Inflammatory macrophage treated with lipopolysaccharide for 1 hour (primary cell): Measurements from ENCODE around the gene CUL5.
"Not testable (repeated sequence)": the region's sequence is repeated elsewhere in the genome, so short reads cannot be mapped to it uniquely, and the experiment has no call there.

Source experiments
- DNase-seq, 2 donors: peaks; one replicate each; pipeline ENCODE4 v3.0.0-alpha.2; 2020 to 2022

Gene CUL5

GRCh38 chr11:108025387-108026080 lies 16.8 kb downstream of the CUL5 start:
- no peak for DNase-seq

GRCh38 chr11:108027057-108027456 lies 18.4 kb downstream of the CUL5 start:
- no peak for DNase-seq

DNA sequence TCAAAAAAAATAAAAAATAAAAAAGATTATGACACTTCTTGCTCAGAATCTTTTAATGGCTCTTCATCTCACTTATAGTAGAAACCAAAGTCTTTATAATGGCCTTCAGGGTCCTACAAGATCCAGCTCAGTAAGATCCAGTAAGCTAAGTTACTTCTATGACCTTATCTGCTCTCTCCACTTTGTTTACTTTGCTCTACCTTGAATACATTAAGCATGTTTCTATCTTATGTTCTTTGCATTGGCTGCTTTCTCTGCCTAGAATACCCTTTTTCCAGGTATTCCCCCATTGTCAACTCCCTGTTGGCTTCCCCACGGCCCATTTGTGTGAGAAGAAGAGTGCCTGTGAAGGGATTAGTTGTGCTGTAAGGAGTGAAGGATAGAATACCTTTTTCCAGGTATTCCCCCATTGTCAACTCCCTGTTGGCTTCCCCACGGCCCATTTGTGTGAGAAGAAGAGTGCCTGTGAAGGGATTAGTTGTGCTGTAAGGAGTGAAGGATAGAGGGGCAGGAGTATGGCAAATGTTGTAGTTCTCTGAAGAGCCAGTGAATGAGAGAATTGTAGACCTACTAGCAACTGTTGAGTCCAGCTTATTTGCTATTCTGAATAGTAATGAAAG lies 20.2 kb downstream of the CUL5 start:
- DNase-seq: not testable (repeated sequence)

GRCh38 chr11:108031604-108032003 lies 22.9 kb downstream of the CUL5 start:
- DNase-seq: not testable (repeated sequence)

DNA sequence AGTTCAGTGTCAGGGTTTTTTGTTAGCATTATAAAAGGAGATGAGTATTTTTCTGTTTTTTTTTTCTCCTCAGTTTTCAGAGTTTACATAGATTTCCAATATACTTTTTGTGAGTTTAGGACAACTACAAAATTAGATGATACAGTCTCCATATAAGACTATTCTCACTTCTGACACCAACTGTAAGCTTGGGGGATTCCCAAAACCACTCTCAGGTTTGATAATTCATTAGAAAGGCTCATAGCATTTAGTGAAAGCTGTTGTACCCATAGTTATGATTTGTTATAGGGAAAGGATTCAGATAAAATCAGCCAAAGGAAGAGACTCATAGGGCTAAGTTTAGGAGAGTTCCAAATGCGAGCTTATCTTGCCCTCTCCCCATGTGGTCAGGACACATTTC lies 24.1 kb downstream of the CUL5 start:
- no peak for DNase-seq

GRCh38 chr11:108034034-108034433 lies 25.3 kb downstream of the CUL5 start:
- no peak for DNase-seq

DNA sequence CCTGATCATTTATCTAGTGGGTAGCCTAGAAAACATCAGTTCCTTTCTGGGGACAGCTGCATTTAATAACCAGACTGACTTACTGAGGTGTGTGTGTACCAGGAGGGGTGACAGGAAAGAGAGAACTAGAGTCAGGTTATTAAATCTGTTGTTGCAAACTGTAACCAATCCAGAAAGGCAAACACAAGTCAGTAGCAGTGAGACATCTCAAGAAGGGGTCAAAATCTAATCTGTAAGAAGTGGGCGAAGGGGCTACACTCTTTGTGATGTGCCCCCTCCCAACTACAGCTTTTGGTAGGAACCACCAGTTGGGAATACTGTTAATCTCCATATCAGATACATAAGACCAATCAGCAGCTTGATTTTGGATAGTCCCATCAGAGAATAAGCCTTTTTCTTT lies 26.3 kb downstream of the CUL5 start:
- no peak for DNase-seq

DNA sequence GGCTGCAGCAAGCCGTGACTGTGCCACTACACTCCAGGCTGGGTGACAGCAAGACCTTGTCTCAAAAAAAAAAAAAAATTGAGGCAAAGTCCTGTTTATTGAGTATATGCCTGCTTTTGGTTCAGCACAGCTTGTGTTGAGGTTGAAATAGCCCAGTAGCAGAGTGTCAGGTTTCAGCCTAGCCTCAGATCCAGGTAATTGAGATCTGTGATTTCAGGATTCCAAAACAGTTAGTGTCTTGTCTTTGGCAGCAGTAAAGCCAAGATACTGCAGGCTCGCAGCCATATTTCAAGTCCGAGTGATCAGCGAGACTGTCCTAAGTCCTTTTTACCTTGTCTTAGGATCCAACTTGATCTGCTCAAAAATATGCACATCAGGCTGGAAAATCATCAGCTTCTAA lies 27.0 kb downstream of the CUL5 start:
- no peak for DNase-seq

DNA sequence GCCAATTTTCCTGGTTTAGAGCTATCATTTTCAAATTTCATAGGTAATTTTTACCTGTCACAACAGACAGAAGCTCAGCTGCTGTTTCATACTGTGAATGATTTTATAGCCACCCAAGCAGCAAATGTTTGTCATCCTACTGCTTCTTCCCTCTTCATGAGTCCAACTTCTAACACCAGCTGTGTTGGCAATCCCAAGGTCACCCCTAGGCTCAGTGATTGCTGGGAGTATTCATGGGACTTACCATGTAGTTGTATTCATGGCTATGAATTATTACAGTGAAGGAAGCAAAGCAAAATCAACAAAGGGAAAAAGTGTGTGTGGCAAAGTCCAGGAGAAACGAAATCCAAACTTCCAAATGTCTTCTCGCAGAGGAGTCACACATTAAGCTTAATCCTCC lies 28.5 kb downstream of the CUL5 start:
- no peak for DNase-seq

DNA sequence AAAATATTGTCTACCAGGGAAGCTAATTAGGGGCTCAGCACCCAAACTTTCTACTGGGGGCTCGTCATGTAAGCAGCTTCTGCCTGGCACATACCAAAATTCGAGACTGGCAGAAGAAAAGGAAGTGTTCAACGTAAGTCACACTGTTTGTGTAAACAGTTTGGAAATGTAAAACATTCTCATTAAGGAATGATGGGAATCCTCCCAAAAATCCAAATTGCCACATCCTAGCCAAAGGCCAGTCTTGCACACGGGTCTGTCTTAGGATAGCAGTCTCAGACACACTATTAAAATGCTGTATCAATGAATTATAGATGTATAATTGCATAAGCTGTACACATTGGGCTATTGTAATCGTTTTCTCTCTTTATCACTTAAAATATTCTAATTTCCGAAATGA lies 28.9 kb downstream of the CUL5 start:
- no peak for DNase-seq

- no peak for DNase-seq
Measured at GRCh38 chr11:108048269-108048668, 39.6 kb downstream of the CUL5 start.

DNA sequence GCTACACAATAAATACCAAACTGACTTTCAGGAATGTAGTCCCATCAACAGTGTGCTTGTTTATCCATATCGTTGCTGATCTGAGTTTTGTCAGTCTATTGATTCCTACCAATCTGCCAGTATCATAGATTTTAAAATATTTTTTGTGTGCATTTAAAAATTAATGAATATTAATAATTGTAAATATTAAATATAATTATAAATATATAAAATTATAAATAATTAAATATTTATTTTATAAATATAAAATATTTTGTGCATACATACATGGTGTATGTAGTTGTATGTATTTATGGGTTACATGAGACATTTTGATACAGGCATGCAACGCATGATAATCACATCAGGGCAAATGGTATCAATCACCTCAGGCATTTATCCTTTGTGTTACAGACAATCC lies 53.6 kb downstream of the CUL5 start:
- no peak for DNase-seq

DNA sequence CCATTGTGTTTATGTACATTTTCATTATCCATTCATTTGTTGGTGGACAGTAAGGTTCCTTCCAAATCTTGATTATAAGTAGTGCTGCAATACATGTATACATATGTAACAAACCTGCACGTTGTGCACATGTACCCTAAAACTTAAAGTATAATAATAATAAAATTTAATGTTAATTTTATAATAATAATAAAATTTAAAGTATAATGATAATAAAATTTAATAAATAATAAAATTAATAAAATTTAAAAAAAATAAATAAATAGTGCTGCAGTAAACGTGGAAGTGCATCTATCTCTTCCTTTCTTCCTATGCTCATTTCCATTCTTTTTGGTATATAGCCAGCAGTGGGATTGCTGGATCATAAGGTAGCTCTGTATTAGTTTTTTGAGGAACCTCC lies 54.7 kb downstream of the CUL5 start:
- DNase-seq: no peak

GRCh38 chr11:108069947-108070346 lies 61.2 kb downstream of the CUL5 start:
- peak; percentile 12 to 13 for DNase-seq

- no peak for DNase-seq
Measured at GRCh38 chr11:108084811-108085210, 76.1 kb downstream of the CUL5 start.

DNA sequence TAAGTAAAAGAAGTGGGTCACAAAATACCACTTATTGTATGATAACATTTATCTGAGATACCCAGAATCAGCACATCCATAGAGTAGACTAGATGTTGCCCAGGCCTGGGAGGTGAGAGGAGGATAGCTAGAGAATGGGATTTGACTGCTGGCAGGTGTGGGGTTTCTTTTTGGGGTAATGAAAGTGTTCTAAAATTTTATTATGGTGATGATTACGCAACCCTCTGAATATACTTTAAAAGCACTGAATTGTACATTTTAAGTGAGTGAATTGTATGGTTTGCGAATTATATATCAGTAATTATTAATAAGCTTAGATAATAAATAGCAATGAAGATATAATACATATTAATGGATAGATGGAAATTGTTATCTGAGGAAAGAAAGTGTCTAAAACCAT lies 77.0 kb downstream of the CUL5 start:
- no peak for DNase-seq

GRCh38 chr11:108092134-108092533 lies 83.4 kb downstream of the CUL5 start:
- no peak for DNase-seq

GRCh38 chr11:108093128-108093904 lies 84.6 kb downstream of the CUL5 start:
- no peak for DNase-seq

DNA sequence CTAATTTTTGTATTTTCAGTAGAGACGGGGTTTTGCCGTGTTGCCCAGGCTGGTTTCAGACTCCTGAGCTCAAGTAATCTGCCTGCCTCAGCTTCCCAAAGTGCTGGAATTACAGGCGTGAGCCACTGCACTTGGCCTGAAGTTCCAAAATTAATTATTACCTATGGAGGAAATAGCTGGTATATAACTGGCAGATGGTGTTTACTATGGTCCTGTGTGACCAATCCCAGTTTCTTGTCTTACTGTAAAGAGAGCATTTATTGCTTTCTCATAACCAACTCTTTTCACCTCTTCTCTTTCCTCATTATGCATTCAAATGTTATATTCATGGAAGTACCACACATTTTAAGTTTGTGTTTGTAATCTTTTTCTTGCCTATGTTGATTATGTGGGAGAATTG lies 88.5 kb downstream of the CUL5 start:
- no peak for DNase-seq

- DNase-seq: no peak
Measured at GRCh38 chr11:108101090-108101775, 92.5 kb downstream of the CUL5 start.

DNA sequence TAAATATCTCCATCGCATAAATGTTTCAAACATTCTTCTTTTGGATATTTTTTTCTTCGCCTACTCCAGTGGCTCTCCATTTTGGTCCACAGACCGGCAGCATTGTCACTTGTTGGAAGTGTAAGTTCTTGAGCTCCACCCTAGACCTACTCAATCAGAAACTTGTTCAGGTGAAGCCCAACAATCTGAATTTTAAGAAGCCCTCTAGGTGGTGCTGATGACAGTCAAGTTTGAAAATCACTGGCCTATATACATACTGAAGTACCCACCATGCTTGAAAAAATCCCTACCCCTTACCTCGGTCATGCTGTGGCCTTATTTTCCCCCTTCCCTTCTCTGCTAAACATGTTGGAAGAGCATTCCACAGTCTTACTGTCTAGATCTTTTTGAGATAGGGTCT lies 102.4 kb downstream of the CUL5 start:
- no peak for DNase-seq

- no peak for DNase-seq
Measured at GRCh38 chr11:108112057-108112456, 103.4 kb downstream of the CUL5 start.

DNA sequence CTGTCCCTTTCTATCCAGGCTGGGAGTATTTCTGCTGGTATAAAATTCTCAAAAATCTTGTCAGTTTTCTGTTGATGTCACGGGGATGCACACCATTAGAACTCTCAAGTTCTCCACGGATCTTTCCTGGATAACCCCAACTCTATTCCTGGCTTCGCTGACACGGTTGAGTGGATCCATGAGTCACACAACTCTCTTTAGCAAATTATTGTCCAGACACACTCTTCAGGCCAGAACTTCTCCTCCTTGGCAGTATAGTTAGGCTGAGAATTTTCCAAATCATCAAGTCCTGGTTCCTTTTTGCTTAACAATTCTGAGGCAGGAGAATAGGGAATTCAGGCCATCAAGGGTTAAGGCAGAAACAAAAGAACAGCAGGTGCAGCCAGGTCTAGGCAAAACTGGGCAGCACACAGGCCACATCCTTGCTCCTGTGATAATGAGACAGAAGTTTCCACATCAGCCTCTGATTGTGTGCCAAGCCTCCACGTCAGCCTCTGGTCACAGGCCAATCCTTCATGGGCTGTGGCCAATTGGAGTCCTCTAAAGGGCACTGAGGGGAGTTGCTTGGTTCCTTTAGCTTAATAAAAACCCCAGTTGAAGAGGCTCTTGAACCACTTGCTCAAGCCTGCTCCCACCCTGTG lies 106.9 kb downstream of the CUL5 start:
- no peak for DNase-seq
